LNCaP clone FGC (cell line): Measurements from ENCODE around the gene INPP4B.

ENCODE experiments used
- DNase-seq: peaks from one replicate; pipeline ENCODE4 v3.0.0-alpha.2; 2011; ENCODE audit warnings: low read depth
- H3K4me3 ChIP-seq: 2 replicates; pipeline ENCODE4 v1.5.1; 2011; ENCODE audit warnings: mild to moderate bottlenecking, low read depth, low read length, control low read depth
- CTCF ChIP-seq: IDR thresholded peaks from 2 replicates; pipeline ENCODE4 v1.5.1; 2012; ENCODE audit warnings: mild to moderate bottlenecking; ENCODE audit not compliant: control insufficient read depth, insufficient read depth; ENCODE audit errors: extremely low read depth

INPP4B gene

GRCh38 chr4:142781114-142781513 is 65.0 kb downstream of the INPP4B start:
- DNase-seq: no peak
- no peak overlapping the region for H3K4me3 ChIP-seq
- TF ChIP-seq CTCF: no peak

GRCh38 chr4:142778900-142779299 is 67.2 kb downstream of the INPP4B start:
- TF ChIP-seq CTCF: no peak
- H3K4me3 ChIP-seq: no peak overlapping the region
- DNase-seq: no peak

GRCh38 chr4:142778430-142778829 is 67.7 kb downstream of the INPP4B start:
- TF ChIP-seq CTCF: no peak
- DNase-seq: no peak
- no peak overlapping the region for H3K4me3 ChIP-seq

GRCh38 chr4:142777045-142777743 is 68.9 kb downstream of the INPP4B start:
- no peak for DNase-seq
- no peak overlapping the region for H3K4me3 ChIP-seq
- no peak for TF ChIP-seq CTCF

GRCh38 chr4:142776026-142776425 is 70.1 kb downstream of the INPP4B start:
- no peak for DNase-seq
- H3K4me3 ChIP-seq: no peak overlapping the region
- TF ChIP-seq CTCF: no peak

- no peak for TF ChIP-seq CTCF
- DNase-seq: no peak
- no peak overlapping the region for H3K4me3 ChIP-seq
Measured at GRCh38 chr4:142773505-142773904, 72.6 kb downstream of the INPP4B start.

GRCh38 chr4:142762280-142762679 is 83.8 kb downstream of the INPP4B start:
- no peak for TF ChIP-seq CTCF

More at GRCh38 chr4:142762280-142762679, 83.8 kb downstream of the INPP4B start:
- no peak overlapping the region for H3K4me3 ChIP-seq
- no peak for DNase-seq
